H1 (cell line): ENCODE results near the gene BCKDHB. TPM values are rescaled to one million over a fixed set of nuclear protein-coding genes. Genes with fewer than 3 reads are reported as not detected.

ENCODE experiments used
- ATF3 ChIP-seq: IDR thresholded peaks from 2 replicates; pipeline ENCODE4 v1.6.1; 2011; ENCODE audit warnings: low read depth, mild to moderate bottlenecking, low read length; ENCODE audit not compliant: insufficient read depth
- BACH1 ChIP-seq: IDR thresholded peaks from 2 replicates; pipeline ENCODE4 v1.6.1; 2012; ENCODE audit warnings: low read length, improper control_type of control experiment
- CEBPB ChIP-seq: IDR thresholded peaks from 2 replicates; pipeline ENCODE4 v1.6.1; 2012; ENCODE audit warnings: low read depth, low read length
- CTBP2 ChIP-seq: IDR thresholded peaks from 2 replicates; pipeline ENCODE4 v1.7.0; 2011; ENCODE audit warnings: borderline replicate concordance, mild to moderate bottlenecking, moderate library complexity, mixed read lengths, low read length; ENCODE audit not compliant: insufficient read depth, insufficient read length
- JUN ChIP-seq: IDR thresholded peaks from 2 replicates; pipeline ENCODE4 v1.6.1; 2011; ENCODE audit warnings: low read depth, mild to moderate bottlenecking, improper control_type of control experiment, low read length
- RBBP5 ChIP-seq: IDR thresholded peaks from 2 replicates; pipeline ENCODE4 v1.7.1; 2012; ENCODE audit warnings: low read depth, mild to moderate bottlenecking, inconsistent platforms, low read length, moderate library complexity, borderline replicate concordance
- SIRT6 ChIP-seq: IDR thresholded peaks from one replicate; pipeline ENCODE4 v1.7.1; 2012; ENCODE audit warnings: low read length, inconsistent platforms
- SP2 ChIP-seq: IDR thresholded peaks from 2 replicates; pipeline ENCODE4 v1.6.1; 2012; ENCODE audit warnings: mild to moderate bottlenecking, low read length, inconsistent platforms
- polyA plus RNA-seq, 7 experiments: library from polyadenylated mRNA; depleted of rRNA in 3 of 7; stranded (reverse) in 5 of 7; unstranded in 2 of 7; fragments of >200 nt in 5 of 7; fragments of 200-250 nt in 2 of 7; gene quantifications; 1 replicate in 5 of 7; 2 replicates in 1 of 7; 4 replicates in 1 of 7; pipeline versions ENCODE4 v1.2.1 to v1.2.3, GENCODE V29; 2011 to 2013; ENCODE audit warnings: missing spikeins in 2 of 7, mixed read lengths in 2 of 7
- total RNA-seq: library from RNA; stranded (reverse); fragmentation: NEBNext Ultra II Directional; extraction: Animal tissue kit (Norgen Biotek cat#: 25700); gene quantifications from 2 replicates; pipeline ENCODE4 v1.2.1, GENCODE V29; 2021
- TF ChIP-seq, protein P1 (sequence below): fragments of 300-600 bp; sonication (generic); IDR thresholded peaks from 2 replicates; pipeline ENCODE4 v1.7.1; 2012; ENCODE audit warnings: low read length, moderate library complexity, mild to moderate bottlenecking, inconsistent platforms; ENCODE audit not compliant: insufficient replicate concordance

The BCKDHB gene
- total and polyA plus RNA-seq, 2 of the 8 experiments (the other 6 are each of a cell fraction or from before 2014, with no cell fraction given): 22.1 to 30.8 TPM

- TF ChIP-seq, protein P1, sequence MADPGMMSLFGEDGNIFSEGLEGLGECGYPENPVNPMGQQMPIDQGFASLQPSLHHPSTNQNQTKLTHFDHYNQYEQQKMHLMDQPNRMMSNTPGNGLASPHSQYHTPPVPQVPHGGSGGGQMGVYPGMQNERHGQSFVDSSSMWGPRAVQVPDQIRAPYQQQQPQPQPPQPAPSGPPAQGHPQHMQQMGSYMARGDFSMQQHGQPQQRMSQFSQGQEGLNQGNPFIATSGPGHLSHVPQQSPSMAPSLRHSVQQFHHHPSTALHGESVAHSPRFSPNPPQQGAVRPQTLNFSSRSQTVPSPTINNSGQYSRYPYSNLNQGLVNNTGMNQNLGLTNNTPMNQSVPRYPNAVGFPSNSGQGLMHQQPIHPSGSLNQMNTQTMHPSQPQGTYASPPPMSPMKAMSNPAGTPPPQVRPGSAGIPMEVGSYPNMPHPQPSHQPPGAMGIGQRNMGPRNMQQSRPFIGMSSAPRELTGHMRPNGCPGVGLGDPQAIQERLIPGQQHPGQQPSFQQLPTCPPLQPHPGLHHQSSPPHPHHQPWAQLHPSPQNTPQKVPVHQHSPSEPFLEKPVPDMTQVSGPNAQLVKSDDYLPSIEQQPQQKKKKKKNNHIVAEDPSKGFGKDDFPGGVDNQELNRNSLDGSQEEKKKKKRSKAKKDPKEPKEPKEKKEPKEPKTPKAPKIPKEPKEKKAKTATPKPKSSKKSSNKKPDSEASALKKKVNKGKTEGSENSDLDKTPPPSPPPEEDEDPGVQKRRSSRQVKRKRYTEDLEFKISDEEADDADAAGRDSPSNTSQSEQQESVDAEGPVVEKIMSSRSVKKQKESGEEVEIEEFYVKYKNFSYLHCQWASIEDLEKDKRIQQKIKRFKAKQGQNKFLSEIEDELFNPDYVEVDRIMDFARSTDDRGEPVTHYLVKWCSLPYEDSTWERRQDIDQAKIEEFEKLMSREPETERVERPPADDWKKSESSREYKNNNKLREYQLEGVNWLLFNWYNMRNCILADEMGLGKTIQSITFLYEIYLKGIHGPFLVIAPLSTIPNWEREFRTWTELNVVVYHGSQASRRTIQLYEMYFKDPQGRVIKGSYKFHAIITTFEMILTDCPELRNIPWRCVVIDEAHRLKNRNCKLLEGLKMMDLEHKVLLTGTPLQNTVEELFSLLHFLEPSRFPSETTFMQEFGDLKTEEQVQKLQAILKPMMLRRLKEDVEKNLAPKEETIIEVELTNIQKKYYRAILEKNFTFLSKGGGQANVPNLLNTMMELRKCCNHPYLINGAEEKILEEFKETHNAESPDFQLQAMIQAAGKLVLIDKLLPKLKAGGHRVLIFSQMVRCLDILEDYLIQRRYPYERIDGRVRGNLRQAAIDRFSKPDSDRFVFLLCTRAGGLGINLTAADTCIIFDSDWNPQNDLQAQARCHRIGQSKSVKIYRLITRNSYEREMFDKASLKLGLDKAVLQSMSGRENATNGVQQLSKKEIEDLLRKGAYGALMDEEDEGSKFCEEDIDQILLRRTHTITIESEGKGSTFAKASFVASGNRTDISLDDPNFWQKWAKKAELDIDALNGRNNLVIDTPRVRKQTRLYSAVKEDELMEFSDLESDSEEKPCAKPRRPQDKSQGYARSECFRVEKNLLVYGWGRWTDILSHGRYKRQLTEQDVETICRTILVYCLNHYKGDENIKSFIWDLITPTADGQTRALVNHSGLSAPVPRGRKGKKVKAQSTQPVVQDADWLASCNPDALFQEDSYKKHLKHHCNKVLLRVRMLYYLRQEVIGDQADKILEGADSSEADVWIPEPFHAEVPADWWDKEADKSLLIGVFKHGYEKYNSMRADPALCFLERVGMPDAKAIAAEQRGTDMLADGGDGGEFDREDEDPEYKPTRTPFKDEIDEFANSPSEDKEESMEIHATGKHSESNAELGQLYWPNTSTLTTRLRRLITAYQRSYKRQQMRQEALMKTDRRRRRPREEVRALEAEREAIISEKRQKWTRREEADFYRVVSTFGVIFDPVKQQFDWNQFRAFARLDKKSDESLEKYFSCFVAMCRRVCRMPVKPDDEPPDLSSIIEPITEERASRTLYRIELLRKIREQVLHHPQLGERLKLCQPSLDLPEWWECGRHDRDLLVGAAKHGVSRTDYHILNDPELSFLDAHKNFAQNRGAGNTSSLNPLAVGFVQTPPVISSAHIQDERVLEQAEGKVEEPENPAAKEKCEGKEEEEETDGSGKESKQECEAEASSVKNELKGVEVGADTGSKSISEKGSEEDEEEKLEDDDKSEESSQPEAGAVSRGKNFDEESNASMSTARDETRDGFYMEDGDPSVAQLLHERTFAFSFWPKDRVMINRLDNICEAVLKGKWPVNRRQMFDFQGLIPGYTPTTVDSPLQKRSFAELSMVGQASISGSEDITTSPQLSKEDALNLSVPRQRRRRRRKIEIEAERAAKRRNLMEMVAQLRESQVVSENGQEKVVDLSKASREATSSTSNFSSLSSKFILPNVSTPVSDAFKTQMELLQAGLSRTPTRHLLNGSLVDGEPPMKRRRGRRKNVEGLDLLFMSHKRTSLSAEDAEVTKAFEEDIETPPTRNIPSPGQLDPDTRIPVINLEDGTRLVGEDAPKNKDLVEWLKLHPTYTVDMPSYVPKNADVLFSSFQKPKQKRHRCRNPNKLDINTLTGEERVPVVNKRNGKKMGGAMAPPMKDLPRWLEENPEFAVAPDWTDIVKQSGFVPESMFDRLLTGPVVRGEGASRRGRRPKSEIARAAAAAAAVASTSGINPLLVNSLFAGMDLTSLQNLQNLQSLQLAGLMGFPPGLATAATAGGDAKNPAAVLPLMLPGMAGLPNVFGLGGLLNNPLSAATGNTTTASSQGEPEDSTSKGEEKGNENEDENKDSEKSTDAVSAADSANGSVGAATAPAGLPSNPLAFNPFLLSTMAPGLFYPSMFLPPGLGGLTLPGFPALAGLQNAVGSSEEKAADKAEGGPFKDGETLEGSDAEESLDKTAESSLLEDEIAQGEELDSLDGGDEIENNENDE: no peak
- TF ChIP-seq CEBPB: no peak
- no peak for TF ChIP-seq JUN
- TF ChIP-seq CTBP2: no peak
- TF ChIP-seq SP2: no peak
- no peak for TF ChIP-seq ATF3
- no peak for TF ChIP-seq BACH1
- TF ChIP-seq RBBP5: no peak
- TF ChIP-seq SIRT6: no peak
Observed at GRCh38 chr6:80215063-80215462, 108.6 kb downstream of the BCKDHB start (continued).
